GM18951 (cell line): ENCODE results near the gene HMCN1.
"Not testable (repeated sequence)": the region's sequence is repeated elsewhere in the genome, so short reads cannot be mapped to it uniquely, and the experiment has no call there.

Experiments used
- POLR2A ChIP-seq: IDR thresholded peaks from 4 replicates; pipeline ENCODE4 v1.6.1; 2011; ENCODE audit warnings: mild to moderate bottlenecking; ENCODE audit not compliant: insufficient read length, insufficient read depth; ENCODE audit errors: extremely low read depth
- in situ Hi-C: fragments of 300-500 bp; cut with MboI; formaldehyde crosslinking; loops from one replicate; pipeline ENCODE4 v1.12.0; 2022; ENCODE audit warnings: low sequenced_read_pairs, mixed read lengths, inconsistent platforms; ENCODE audit not compliant: unreplicated experiment

Gene HMCN1

DNA sequence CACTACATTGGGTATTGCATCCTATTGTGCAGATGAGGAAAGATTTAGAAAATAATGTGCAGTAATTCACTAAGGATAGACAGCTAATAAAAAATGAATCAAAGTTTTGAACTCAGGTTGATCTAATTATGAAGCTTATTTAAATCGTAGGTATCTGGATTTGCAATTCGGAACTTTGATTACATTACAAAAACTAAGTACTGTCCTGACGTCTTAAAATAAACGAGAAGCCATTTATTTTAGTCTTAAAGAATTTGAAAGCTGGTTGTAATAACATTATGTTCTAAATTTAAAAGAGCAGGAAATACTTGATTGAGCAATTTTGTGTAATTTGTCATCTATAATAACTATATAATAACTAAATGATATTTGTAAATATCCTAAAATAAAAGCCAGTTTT lies 404.9 kb downstream of the HMCN1 start:
- in situ Hi-C loops: no loop called here
- TF ChIP-seq POLR2A: no peak

DNA sequence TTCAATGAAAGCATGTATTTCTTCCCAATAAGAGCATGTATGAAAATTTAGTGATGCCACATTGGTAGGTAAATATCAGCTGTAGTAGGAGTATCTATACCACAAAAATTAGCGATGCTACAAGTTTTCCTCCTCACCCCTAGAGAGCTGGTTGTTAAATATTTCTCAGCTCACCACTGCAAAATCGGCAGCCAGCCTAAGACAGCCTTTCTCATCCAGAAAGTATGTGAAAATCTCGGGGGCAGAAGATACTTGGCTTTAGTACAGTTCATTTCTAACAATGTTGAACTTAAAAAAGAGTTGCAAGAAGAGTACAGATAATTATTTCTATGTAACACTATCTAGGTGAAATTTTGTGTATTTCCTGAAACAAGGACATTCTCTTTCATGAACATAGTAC lies 405.5 kb downstream of the HMCN1 start:
- in situ Hi-C loops: no loop called here
- TF ChIP-seq POLR2A: no peak

DNA sequence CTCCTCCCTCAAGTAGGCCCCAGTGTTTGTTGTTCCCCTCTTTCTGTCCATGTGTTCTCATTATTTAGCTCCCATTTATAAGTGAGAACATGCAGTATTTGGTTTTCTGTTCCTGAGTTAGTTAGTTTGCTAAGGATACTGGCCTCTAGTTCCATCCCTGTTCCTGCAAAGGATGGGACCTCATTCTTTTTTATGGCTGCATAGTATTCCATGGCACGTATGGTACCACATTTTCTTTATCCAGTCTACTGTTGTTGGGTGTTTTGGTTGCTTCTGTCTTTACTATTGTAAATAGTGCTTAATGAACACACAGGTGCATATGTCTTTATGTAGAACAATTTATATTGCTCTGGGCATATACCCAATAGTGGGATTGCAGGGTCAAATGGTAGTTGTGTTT lies 408.0 kb downstream of the HMCN1 start:
- in situ Hi-C loops: no loop called here
- no peak for TF ChIP-seq POLR2A

DNA sequence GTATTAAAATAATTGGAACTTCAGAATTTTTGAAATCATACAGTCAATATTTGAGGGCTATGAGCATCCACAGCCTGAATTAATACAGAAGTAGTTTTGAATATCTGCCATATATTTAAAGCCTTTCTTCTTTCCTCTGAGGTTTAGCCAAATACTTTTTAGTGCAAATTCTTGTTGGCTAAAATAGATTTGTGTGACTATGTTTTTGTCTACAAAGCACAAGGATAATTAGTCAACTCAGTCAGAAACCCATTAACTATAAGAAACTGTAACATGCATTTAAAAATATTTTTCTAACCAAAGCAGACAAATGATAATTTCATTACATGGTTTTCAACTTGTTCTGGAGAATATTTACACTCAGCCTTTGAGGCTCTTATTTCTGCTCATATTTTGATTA lies 408.7 kb downstream of the HMCN1 start:
- in situ Hi-C loops: no loop called here
- TF ChIP-seq POLR2A: no peak

DNA sequence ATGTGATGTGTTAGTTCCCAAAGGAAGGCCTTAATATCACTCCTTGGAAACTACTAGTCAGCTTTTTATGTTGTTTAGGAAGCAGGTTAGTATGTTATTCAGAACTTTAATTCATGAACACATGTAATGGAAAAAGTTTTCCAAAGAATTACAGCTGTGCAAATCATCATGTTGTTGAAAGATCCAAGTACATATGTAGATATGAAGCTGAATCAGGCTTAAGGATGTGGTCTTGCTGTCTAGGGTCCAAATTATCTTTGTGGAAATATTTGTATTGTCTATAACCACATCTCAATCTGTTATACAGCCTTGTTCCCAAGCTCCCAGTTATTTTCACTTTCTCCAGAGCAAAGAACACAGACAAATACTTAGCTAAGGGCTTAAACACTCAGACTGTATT lies 409.3 kb downstream of the HMCN1 start:
- TF ChIP-seq POLR2A: no peak
- in situ Hi-C loops: no loop called here

DNA sequence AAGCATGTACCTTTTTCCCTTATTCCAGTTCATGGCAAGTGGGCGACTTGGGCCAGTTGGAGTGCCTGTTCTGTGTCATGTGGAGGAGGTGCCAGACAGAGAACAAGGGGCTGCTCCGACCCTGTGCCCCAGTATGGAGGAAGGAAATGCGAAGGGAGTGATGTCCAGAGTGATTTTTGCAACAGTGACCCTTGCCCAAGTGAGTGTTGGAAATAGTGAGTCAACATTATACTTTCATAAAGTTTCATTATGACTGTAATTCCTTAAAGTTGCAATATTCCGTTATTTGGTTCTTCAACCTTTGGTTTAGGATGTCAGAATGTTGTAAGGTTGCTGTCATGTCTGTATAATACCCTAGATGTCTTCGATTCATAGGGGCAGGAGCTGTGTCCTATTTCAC lies 410.3 kb downstream of the HMCN1 start:
- in situ Hi-C loops: no loop called here
- TF ChIP-seq POLR2A: no peak

DNA sequence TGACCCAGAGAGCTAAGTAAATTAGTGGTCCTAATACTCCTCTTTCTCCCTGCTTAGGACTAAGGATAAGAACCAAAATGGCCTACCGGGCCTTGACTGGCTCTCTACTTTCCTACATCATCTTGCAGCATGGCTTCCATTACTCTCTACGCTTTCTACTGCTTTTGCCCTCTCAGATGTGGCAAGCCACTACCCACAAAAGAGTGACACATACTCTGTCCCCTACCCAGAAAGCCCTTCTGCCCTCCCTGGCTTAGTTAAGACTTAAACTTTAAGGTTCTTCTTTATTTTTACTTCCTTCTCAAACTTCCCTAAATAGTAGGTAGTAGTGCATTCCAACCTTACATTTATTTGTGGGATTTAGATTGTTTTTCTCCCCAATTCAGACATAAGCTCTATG lies 412.8 kb downstream of the HMCN1 start:
- in situ Hi-C loops: no loop called here

DNA sequence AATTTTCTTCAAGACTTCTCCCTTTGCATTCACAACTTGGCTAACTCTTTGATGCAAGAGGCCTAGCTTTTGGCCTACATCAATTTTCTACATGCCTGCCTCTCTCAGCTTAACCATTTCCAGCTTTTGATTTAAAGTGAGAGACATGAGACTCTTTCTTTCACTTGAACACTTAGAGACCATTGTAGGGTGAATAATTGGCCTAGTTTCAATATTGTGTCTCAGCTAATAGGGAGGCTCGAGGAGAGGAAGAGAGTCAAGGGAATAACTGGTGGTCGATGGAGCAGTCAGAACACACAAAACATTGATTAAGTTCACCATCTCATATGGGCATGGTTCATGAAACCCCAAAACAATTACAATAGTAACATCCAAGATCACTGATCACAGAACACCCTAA lies 415.4 kb downstream of the HMCN1 start:
- TF ChIP-seq POLR2A: no peak
- in situ Hi-C loops: no loop called here

More for the DNA sequence above, 412.8 kb downstream of the HMCN1 start:
- no peak for TF ChIP-seq POLR2A

DNA sequence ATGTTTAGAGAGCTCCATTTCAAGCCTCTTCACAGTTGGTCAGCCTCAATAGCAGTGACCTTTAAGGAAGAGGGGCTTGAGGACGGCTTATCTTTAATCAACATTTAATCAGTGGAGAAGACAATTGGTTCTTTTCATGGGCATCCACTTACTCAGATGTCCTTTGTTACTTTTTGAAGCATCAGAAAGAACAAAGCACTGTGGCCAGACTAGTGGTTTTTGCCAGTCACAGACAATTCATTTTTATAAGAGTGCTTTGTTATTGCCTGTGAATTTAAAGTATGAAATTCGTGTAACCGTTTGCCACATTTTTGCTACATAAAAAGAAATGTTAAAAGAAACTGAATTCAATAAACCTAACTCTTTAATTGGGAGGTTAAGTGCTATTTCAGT lies 418.0 kb downstream of the HMCN1 start:
- no peak for TF ChIP-seq POLR2A
- in situ Hi-C loops: loop anchor here (10.0 kb wide), 1 partner anchor 57 kb away; no protein-coding TSS in a partner anchor

DNA sequence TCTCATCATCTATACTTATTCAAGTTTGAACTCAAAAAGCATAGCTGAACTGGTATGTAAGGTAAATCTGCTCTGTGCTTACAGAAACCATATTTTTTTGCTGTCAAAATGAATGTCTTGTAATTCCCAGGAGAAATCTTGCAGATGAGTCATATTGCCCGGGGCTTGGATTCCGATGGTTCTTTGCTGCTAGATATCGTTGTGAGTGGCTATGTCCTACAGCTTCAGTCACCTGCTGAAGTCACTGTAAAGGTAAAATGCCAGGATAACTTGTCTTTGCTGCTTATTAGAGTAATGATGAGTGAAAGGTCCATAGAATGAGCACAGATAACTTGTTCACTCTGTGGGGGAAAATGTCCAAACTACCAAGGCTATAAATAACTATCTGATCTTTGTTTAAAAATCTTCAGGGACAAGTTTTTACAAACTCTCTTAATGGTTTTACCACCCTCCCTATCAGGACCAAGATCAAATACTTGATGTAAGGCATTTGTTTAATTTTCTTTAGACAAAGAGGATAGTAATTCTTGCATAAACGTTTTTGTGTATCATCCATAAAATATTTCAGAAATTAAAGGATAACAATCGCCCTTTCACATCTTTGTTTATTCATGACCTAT lies 418.5 kb downstream of the HMCN1 start:
- in situ Hi-C loops: loop anchor here (10.0 kb wide), 1 partner anchor 58 kb away; no protein-coding TSS in a partner anchor
- TF ChIP-seq POLR2A: no peak

DNA sequence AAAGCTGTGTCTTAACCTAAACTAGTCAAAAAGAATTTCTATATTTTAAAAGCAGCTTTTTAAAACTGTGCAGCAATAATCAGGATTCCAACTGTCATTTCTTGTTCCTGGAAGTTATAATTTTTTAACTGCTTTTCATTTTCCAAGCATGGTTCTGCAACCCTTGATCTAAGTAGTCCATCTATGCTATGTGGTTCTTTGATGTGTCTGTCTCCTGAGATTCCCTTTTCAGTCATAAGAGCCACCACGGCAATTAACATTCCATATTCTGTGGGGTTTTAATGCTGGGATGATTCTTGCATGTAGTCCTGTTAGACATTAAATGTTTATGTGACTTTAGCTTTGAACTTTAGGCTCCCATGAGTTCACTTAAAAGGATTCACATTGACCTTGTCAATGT lies 420.5 kb downstream of the HMCN1 start:
- TF ChIP-seq POLR2A: no peak
- in situ Hi-C loops: loop anchor here (10.0 kb wide), 1 partner anchor 60 kb away; no protein-coding TSS in a partner anchor

DNA sequence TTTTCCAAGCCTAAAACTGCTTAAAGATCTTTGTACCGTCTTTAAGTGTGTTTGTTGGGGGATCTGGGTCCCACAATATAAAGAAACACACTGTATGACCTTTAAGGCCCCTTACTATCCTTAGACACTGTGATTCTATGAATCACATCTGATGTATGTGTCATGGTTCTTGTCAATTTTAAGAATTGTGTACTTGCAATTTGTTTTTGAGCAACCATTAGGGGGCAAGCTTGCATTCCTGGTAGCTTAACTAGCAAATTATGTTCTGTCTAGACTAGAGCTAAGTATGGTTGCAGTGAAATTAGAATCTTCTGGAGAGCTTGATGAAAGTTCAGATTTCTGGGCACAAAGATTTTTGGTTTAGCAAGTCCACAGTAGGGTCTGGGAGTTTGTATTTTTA lies 421.4 kb downstream of the HMCN1 start:
- in situ Hi-C loops: loop anchor here (10.0 kb wide), 1 partner anchor 61 kb away; no protein-coding TSS in a partner anchor
- TF ChIP-seq POLR2A: no peak

DNA sequence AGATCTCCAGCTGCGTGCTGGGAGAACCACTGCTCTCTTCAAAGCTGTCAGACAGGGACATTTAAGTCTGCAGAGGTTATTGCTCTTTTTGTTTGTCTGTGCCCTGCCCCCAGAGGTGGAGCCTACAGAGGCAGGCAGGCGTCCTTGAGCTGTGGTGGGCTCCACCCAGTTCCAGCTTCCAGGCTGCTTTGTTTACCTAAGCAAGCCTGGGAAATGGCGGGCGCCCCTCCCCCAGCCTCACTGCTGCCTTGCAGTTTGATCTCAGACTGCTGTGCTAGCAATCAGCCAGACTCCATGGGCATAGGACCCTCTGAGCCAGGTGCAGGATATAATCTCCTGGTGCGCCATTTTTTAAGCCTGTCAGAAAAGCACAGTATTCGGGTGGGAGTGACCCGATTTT lies 428.7 kb downstream of the HMCN1 start:
- in situ Hi-C loops: not testable (repeated sequence)

DNA sequence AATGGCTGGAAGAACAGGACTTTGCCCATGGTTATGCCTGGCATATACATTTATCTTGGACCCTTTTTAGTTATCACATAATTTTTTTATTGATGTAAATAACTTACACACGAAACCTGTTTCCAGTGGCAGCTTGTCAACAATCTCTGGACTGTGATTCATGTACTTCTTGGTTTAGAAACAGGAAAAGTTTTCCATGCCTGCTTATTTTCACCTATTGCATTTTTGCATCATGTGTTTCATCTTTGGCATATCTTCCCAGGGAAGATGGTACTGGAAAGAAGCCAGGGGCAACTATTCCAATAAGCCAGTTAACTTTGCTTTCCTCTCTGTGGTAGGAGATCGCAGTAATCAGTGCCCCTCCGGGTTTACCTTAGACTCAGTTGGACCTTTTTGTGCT lies 430.6 kb downstream of the HMCN1 start:
- in situ Hi-C loops: no loop called here
- TF ChIP-seq POLR2A: no peak

DNA sequence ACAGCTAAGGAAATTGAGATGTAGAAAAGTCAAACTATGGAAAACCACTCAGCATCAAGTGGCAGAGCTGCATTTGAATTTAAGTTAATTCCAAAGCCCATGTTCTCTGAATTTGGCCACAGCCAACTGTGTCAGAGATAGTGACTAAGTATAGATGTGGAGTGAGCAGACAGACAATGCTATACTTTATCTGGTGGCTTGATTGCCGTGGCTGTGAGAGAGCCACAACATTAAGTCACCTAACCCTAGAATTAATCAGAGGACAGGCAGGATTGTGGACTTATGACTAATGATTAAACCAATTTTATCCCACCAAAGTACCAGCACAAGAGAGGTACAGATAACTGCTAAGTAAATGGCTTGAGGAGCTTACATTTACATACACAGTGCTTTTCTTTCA lies 431.1 kb downstream of the HMCN1 start:
- in situ Hi-C loops: no loop called here

DNA sequence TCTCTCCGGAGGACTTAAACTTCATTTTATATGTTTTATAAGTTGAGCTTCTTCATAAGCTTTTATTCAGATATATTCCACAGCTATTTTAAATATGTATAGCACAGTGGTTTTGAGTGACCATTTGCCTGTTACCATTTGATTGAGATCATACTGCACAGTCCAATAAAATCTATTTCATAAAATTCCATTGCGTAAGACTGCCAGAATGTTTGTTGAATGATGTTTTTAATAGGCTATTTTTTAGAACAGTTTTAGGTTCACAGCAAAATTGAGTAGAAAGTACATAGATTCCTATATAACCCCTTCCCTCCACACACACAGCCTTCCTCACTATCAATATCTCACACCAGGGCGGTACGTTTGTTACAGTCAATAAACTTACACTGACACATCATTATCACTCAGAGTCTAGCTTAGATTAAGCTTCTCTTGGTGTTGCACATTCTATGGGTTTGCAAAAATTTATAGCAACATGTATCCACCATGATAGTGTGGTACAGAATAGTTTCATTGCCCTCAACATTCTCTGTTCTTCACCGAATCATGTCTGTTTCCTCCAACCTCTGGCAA lies 433.0 kb downstream of the HMCN1 start:
- in situ Hi-C loops: no loop called here
- TF ChIP-seq POLR2A: no peak

More for the DNA sequence above, 431.1 kb downstream of the HMCN1 start:
- TF ChIP-seq POLR2A: no peak
